HepG2 (cell line): ENCODE measurements around the gene EXOC3L4. TPM values are rescaled to one million over a fixed set of nuclear protein-coding genes. Genes with fewer than 3 reads are reported as not detected.

Experiments used
- CBFB ChIP-seq: sonication (generic); formaldehyde crosslinking; IDR thresholded peaks from 2 replicates; pipeline ENCODE4 v1.4.0; 2020; ENCODE audit warnings: missing genetic modification reagents
- ETV5 ChIP-seq: IDR thresholded peaks from 2 replicates; pipeline ENCODE4 v1.6.1; 2018; ENCODE audit warnings: missing biosample characterization, missing genetic modification reagents, inconsistent platforms, borderline replicate concordance
- GATA4 ChIP-seq: sonication (generic); IDR thresholded peaks from 2 replicates; pipeline ENCODE4 v1.6.1; 2016; ENCODE audit warnings: antibody characterized with exemption, low read depth, borderline replicate concordance
- HDAC1 ChIP-seq: sonication (generic); formaldehyde crosslinking; IDR thresholded peaks from 2 replicates; pipeline ENCODE4 v1.5.1; 2020; ENCODE audit warnings: mild to moderate bottlenecking, missing genetic modification reagents
- HNRNPK ChIP-seq: fragments of 200-400 bp; formaldehyde crosslinking; IDR thresholded peaks from 2 replicates; pipeline ENCODE4 v1.6.1; 2018; ENCODE audit warnings: low read length, low read depth, moderate library complexity, mild to moderate bottlenecking; ENCODE audit not compliant: poor library complexity, severe bottlenecking
- HOXA5 ChIP-seq: sonication (generic); formaldehyde crosslinking; IDR thresholded peaks from 2 replicates; pipeline ENCODE4 v1.4.0; 2020; ENCODE audit warnings: missing genetic modification reagents
- HOXD1 ChIP-seq: sonication (generic); formaldehyde crosslinking; IDR thresholded peaks from 2 replicates; pipeline ENCODE4 v1.5.0; 2020; ENCODE audit warnings: missing genetic modification reagents
- MAF1 ChIP-seq: sonication (generic); formaldehyde crosslinking; IDR thresholded peaks from 2 replicates; pipeline ENCODE4 v1.5.0; 2020; ENCODE audit warnings: missing genetic modification reagents, borderline replicate concordance
- PBX2 ChIP-seq: IDR thresholded peaks from 2 replicates; pipeline ENCODE4 v1.6.1; 2016; ENCODE audit warnings: control low read depth
- PCBP2 ChIP-seq: fragments of 200-400 bp; formaldehyde crosslinking; optimal IDR thresholded peaks from 2 replicates; pipeline ENCODE3; 2018; ENCODE audit warnings: low read length, low read depth; ENCODE audit not compliant: poor library complexity, severe bottlenecking
- PITX1 ChIP-seq: sonication (generic); formaldehyde crosslinking; IDR thresholded peaks from 2 replicates; pipeline ENCODE4 v1.5.1; 2020; ENCODE audit warnings: mild to moderate bottlenecking, missing genetic modification reagents
- SNAPC4 ChIP-seq: sonication (generic); formaldehyde crosslinking; IDR thresholded peaks from 2 replicates; pipeline ENCODE4 v1.4.0; 2020; ENCODE audit warnings: mild to moderate bottlenecking, missing genetic modification reagents
- ZNF281 ChIP-seq: sonication (generic); formaldehyde crosslinking; IDR thresholded peaks from 2 replicates; pipeline ENCODE4 v1.4.0; 2020; ENCODE audit warnings: missing genetic modification reagents, borderline replicate concordance
- ZNF740 ChIP-seq: sonication (generic); formaldehyde crosslinking; IDR thresholded peaks from 2 replicates; pipeline ENCODE4 v1.4.0; 2020; ENCODE audit warnings: missing genetic modification reagents
- ZNF891 ChIP-seq: sonication (generic); formaldehyde crosslinking; IDR thresholded peaks from 2 replicates; pipeline ENCODE4 v1.5.0; 2020; ENCODE audit warnings: mild to moderate bottlenecking, missing genetic modification reagents
- polyA plus RNA-seq, 8 experiments: library from polyadenylated mRNA; depleted of rRNA in 3 of 8; stranded (reverse) in 7 of 8; unstranded in 1 of 8; fragments of >200 nt; fragmentation: Illumina TruSeq in 4 of 8; extraction: Trizol in 4 of 8; gene quantifications; 2 replicates each; pipeline versions ENCODE4 v1.2.1 to v1.2.3, GENCODE V29; 2011 to 2016; ENCODE audit warnings: low read depth in 4 of 8, missing spikeins in 1 of 8, mixed read lengths in 1 of 8; ENCODE audit not compliant: insufficient read depth in 1 of 8
- total RNA-seq, 5 experiments: library from RNA; depleted of rRNA; stranded (reverse); fragments of >200 nt; fragmentation: Illumina TruSeq; extraction: Trizol; gene quantifications; 2 replicates each; pipeline ENCODE4 v1.2.3, GENCODE V29; 2016; ENCODE audit warnings: low read depth in 1 of 5
- TF ChIP-seq, protein P1 (sequence below): sonication (generic); formaldehyde crosslinking; IDR thresholded peaks from 2 replicates; pipeline ENCODE4 v1.5.0; 2020; ENCODE audit warnings: missing genetic modification reagents, mild to moderate bottlenecking, borderline replicate concordance

The EXOC3L4 gene
- total and polyA plus RNA-seq, 2 of the 13 experiments (the other 11 are each of a cell fraction or from before 2014, with no cell fraction given), result 11.8 to 27.0 TPM

DNA sequence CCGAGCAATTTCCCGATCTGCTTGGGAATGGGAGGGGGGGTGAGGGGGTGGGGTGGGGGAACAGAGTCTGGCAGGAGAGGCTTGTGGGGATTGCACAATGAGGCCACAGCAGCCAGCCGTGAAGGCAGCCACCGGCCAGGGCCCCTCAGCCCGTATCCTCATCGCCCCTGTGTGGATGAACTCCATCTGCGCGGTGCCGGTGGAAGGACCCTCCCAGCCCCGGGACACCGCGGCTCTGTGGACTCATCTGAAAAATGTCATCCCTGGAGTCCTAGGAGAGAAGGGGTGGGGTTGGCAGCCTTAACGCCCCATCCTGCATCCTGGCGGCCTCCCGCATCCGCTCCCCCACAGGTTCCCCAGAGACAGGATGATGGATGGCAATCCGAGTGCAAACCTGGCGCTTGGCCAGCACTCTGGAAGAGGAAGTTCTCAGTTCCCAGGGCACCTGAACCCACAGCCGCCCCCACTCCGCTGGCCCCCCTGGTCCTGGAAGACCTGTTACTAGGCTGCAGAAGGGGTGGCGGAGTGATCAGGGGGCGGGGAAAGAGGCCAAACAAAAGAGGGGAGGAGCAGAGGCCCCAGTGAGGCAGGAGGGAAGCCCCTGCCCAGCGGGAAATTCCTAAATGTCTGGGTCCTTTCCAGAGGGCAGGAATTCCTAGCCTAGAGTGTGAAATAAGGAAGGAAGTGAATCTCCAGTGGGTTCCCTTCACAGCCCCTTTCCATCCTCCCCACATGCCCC is 27.5 kb downstream of the EXOC3L4 start (continued):
- TF ChIP-seq SNAPC4 (CRISPR knock-in tag) (no peak), HDAC1 (CRISPR knock-in tag) (0 out of 2 replicates have a peak, but pooled peaks have one; percentile 23), HOXA5 (CRISPR knock-in tag) (peak; percentile 100), PBX2 (CRISPR knock-in tag) (peak; percentile 83), CBFB (peak; percentile 14; the same call in 1 of the 2 replicates), MAF1 (CRISPR knock-in tag) (no peak), HNRNPK (peak; percentile 49), HOXD1 (CRISPR knock-in tag) (peak; percentile 100), ZNF281 (0 out of 2 replicates have a peak, but pooled peaks have one; percentile 16), ZNF891 (CRISPR knock-in tag) (peak; percentile 46; the same call in 1 of the 2 replicates), PCBP2 (peak; percentile 58), ETV5 (CRISPR knock-in tag) (peak; percentile 52; the same call in 1 of the 2 replicates), GATA4 (no peak), PITX1 (CRISPR knock-in tag) (no peak), ZNF740 (CRISPR knock-in tag) (0 out of 2 replicates have a peak, but pooled peaks have one; percentile 57)
- TF ChIP-seq, protein P1, sequence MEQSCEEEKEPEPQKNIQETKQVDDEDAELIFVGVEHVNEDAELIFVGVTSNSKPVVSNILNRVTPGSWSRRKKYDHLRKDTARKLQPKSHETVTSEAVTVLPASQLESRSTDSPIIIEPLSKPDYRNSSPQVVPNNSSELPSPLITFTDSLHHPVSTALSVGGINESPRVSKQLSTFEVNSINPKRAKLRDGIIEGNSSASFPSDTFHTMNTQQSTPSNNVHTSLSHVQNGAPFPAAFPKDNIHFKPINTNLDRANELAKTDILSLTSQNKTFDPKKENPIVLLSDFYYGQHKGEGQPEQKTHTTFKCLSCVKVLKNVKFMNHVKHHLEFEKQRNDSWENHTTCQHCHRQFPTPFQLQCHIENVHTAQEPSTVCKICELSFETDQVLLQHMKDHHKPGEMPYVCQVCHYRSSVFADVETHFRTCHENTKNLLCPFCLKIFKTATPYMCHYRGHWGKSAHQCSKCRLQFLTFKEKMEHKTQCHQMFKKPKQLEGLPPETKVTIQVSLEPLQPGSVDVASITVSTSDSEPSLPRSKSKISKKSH, result 0 out of 2 replicates have a peak, but pooled peaks have one; percentile 16
